ENCODE measurements around the gene TF.

The TF gene

GRCh38 chr3:133763797-133764683 is 17.8 kb downstream of the TF start:
- no peak for DNase-seq (ENCODE audit: low read depth)
- no peak overlapping the region for H3K4me3 ChIP-seq (ENCODE audit: low read depth, low read length)
- TF ChIP-seq MAX (IDR thresholded peaks at IDR 0.05; ENCODE audit: low read depth, low read length) (no peak), POLR2A (IDR thresholded peaks at IDR 0.05; ENCODE audit: extremely low read depth, insufficient read length) (no peak), MYC (IDR thresholded peaks at IDR 0.05; ENCODE audit: low read depth, low read length) (no peak)
- TF ChIP-seq, protein P1, sequence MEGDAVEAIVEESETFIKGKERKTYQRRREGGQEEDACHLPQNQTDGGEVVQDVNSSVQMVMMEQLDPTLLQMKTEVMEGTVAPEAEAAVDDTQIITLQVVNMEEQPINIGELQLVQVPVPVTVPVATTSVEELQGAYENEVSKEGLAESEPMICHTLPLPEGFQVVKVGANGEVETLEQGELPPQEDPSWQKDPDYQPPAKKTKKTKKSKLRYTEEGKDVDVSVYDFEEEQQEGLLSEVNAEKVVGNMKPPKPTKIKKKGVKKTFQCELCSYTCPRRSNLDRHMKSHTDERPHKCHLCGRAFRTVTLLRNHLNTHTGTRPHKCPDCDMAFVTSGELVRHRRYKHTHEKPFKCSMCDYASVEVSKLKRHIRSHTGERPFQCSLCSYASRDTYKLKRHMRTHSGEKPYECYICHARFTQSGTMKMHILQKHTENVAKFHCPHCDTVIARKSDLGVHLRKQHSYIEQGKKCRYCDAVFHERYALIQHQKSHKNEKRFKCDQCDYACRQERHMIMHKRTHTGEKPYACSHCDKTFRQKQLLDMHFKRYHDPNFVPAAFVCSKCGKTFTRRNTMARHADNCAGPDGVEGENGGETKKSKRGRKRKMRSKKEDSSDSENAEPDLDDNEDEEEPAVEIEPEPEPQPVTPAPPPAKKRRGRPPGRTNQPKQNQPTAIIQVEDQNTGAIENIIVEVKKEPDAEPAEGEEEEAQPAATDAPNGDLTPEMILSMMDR (IDR thresholded peaks at IDR 0.05; ENCODE audit: low read depth, low read length) = no peak

DNA sequence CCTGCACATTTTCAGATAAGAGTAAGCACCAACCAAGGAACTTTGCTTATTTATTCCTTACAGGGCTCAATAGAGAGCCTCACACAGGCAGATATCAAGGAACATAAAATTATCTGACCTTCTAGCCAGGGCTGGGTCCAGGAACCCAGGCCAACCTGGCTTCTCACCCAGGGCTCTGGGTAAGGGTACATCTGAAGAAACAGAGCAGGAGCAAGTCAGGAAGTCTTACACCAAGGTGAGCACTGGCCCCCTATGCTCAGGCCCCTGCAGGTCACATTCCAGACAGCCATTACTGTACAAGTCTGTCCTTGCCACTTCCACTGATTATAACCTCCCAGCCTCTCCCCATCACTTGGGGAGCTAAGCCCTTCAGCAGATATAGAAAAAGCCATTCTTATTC is 19.1 kb downstream of the TF start:
- no peak for TF ChIP-seq POLR2A (IDR thresholded peaks at IDR 0.05; ENCODE audit: extremely low read depth, insufficient read length)
- TF ChIP-seq MAX (IDR thresholded peaks at IDR 0.05; ENCODE audit: low read depth, low read length) = no peak
- no peak for TF ChIP-seq MYC (IDR thresholded peaks at IDR 0.05; ENCODE audit: low read depth, low read length)
- TF ChIP-seq, protein P1 (IDR thresholded peaks at IDR 0.05; ENCODE audit: low read depth, low read length) = no peak
- DNase-seq (ENCODE audit: low read depth) = no peak
- no peak overlapping the region for H3K4me3 ChIP-seq (ENCODE audit: low read depth, low read length)

- no peak overlapping the region for H3K4me3 ChIP-seq (ENCODE audit: low read depth, low read length)
- no peak for DNase-seq (ENCODE audit: low read depth)
- TF ChIP-seq MAX (IDR thresholded peaks at IDR 0.05; ENCODE audit: low read depth, low read length) (no peak), MYC (IDR thresholded peaks at IDR 0.05; ENCODE audit: low read depth, low read length) (no peak), POLR2A (IDR thresholded peaks at IDR 0.05; ENCODE audit: extremely low read depth, insufficient read length) (no peak)
- TF ChIP-seq, protein P1 (IDR thresholded peaks at IDR 0.05; ENCODE audit: low read depth, low read length) = no peak
These were observed 21.4 kb downstream of the TF start for GRCh38 chr3:133767607-133768006.

DNA sequence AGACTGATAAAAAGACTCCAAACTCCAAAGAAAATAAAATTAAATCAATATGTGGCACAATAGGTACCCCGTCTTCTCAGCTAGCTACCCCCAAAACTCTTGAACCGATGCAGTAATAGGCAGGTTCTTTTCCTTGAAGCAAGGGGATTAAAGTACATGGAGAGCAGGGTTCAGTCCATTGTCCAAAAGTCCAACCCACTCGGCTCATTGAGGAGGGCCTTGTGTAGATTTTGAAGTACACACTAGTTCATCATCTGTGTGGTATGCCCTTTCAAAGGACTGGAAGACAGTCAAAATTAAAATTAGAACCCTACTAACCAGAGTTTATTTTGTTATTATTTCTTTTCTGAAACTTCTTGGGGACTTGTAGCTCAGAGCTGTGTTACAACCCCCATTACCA is 23.3 kb downstream of the TF start:
- H3K4me3 ChIP-seq (ENCODE audit: low read depth, low read length) = no peak overlapping the region
- TF ChIP-seq POLR2A (IDR thresholded peaks at IDR 0.05; ENCODE audit: extremely low read depth, insufficient read length) = no peak
- TF ChIP-seq, protein P1 (IDR thresholded peaks at IDR 0.05; ENCODE audit: low read depth, low read length) = no peak
- no peak for TF ChIP-seq MAX (IDR thresholded peaks at IDR 0.05; ENCODE audit: low read depth, low read length)
- TF ChIP-seq MYC (IDR thresholded peaks at IDR 0.05; ENCODE audit: low read depth, low read length) = no peak
- DNase-seq (ENCODE audit: low read depth) = no peak

- no peak for DNase-seq (ENCODE audit: low read depth)
- TF ChIP-seq MAX (IDR thresholded peaks at IDR 0.05; ENCODE audit: low read depth, low read length) (no peak), MYC (IDR thresholded peaks at IDR 0.05; ENCODE audit: low read depth, low read length) (no peak), POLR2A (IDR thresholded peaks at IDR 0.05; ENCODE audit: extremely low read depth, insufficient read length) (no peak)
- TF ChIP-seq, protein P1 (IDR thresholded peaks at IDR 0.05; ENCODE audit: low read depth, low read length) = no peak
- no peak overlapping the region for H3K4me3 ChIP-seq (ENCODE audit: low read depth, low read length)
These were observed 27.5 kb downstream of the TF start for GRCh38 chr3:133773732-133774131.
